ENCODE results near the gene MACROD2.

Gene MACROD2

GRCh38 chr20:14649662-14650061 is 654.3 kb downstream of the MACROD2 start:
- no peaks in the 10 kb centered on the region for H3K27me3 ChIP-seq
- no peak overlapping the region for H3K9ac ChIP-seq
- no peak for TF ChIP-seq Cebpa-rat (IDR thresholded peaks at IDR 0.05)
- no peaks in the 10 kb centered on the region for H3K4me1 ChIP-seq
- H4K20me1 ChIP-seq = no peaks in the 10 kb centered on the region
- H3K4me3 ChIP-seq = no peak overlapping the region
- no peak overlapping the region for H3K27ac ChIP-seq
- H3K9me3 ChIP-seq (replicated peaks in 1 of 11) = no peaks in the 10 kb centered on the region
- no peak overlapping the region for H3K4me2 ChIP-seq
- H3K36me3 ChIP-seq = no peaks in the 10 kb centered on the region

GRCh38 chr20:14657266-14658005 is 662.1 kb downstream of the MACROD2 start:
- Histone ChIP-seq H3K27ac (no peak overlapping the region), H3K27me3 (no peaks in the 10 kb centered on the region), H3K9me3 (replicated peaks in 1 of 11) (no peaks in the 10 kb centered on the region), H3K4me2 (no peak overlapping the region), H3K36me3 (no peaks in the 10 kb centered on the region), H3K4me3 (no peak overlapping the region), H3K9ac (no peak overlapping the region), H3K4me1 (no peaks in the 10 kb centered on the region), H4K20me1 (no peaks in the 10 kb centered on the region)
- TF ChIP-seq Cebpa-rat (IDR thresholded peaks at IDR 0.05) = no peak

- Histone ChIP-seq H3K36me3 (no peaks in the 10 kb centered on the region), H3K4me2 (no peak overlapping the region), H3K4me3 (no peak overlapping the region), H3K27me3 (no peaks in the 10 kb centered on the region), H4K20me1 (no peaks in the 10 kb centered on the region), H3K9me3 (replicated peaks in 1 of 11) (no peaks in the 10 kb centered on the region; a peak in 1 of 22 replicates), H3K27ac (no peak overlapping the region), H3K4me1 (no peaks in the 10 kb centered on the region), H3K9ac (no peak overlapping the region)
- TF ChIP-seq Cebpa-rat (IDR thresholded peaks at IDR 0.05) = no peak
Observed at GRCh38 chr20:14664101-14664500, 668.8 kb downstream of the MACROD2 start.

GRCh38 chr20:14666696-14667095 is 671.4 kb downstream of the MACROD2 start:
- Histone ChIP-seq H3K9ac (no peak overlapping the region), H3K9me3 (replicated peaks in 1 of 11) (no peaks in the 10 kb centered on the region; a peak in 1 of 22 replicates), H3K36me3 (no peaks in the 10 kb centered on the region), H4K20me1 (no peaks in the 10 kb centered on the region), H3K4me3 (no peak overlapping the region), H3K27ac (no peak overlapping the region), H3K27me3 (no peaks in the 10 kb centered on the region), H3K4me2 (no peak overlapping the region), H3K4me1 (no peaks in the 10 kb centered on the region)
- no peak for TF ChIP-seq Cebpa-rat (IDR thresholded peaks at IDR 0.05)

GRCh38 chr20:14667226-14667625 is 671.9 kb downstream of the MACROD2 start:
- Histone ChIP-seq H3K4me2 (no peak overlapping the region), H3K9me3 (replicated peaks in 1 of 11) (no peaks in the 10 kb centered on the region; a peak in 1 of 22 replicates), H3K9ac (no peak overlapping the region), H3K27ac (no peak overlapping the region), H3K36me3 (no peaks in the 10 kb centered on the region), H3K4me3 (no peak overlapping the region), H3K4me1 (no peaks in the 10 kb centered on the region), H3K27me3 (no peaks in the 10 kb centered on the region), H4K20me1 (no peaks in the 10 kb centered on the region)
- no peak for TF ChIP-seq Cebpa-rat (IDR thresholded peaks at IDR 0.05)

GRCh38 chr20:14672066-14672465 is 676.8 kb downstream of the MACROD2 start:
- no peak for TF ChIP-seq Cebpa-rat (IDR thresholded peaks at IDR 0.05)
- no peaks in the 10 kb centered on the region for H3K4me1 ChIP-seq
- no peaks in the 10 kb centered on the region for H3K36me3 ChIP-seq
- H3K9me3 ChIP-seq (replicated peaks in 1 of 11) = no peaks in the 10 kb centered on the region
- no peak overlapping the region for H3K4me2 ChIP-seq
- no peaks in the 10 kb centered on the region for H3K27me3 ChIP-seq
- no peak overlapping the region for H3K9ac ChIP-seq
- no peak overlapping the region for H3K27ac ChIP-seq
- no peak overlapping the region for H3K4me3 ChIP-seq
- no peaks in the 10 kb centered on the region for H4K20me1 ChIP-seq

GRCh38 chr20:14673164-14673563 is 677.8 kb downstream of the MACROD2 start:
- Histone ChIP-seq H3K9ac (no peak overlapping the region), H3K4me3 (no peak overlapping the region), H4K20me1 (no peaks in the 10 kb centered on the region), H3K4me2 (no peak overlapping the region), H3K27me3 (no peaks in the 10 kb centered on the region), H3K27ac (no peak overlapping the region), H3K9me3 (replicated peaks in 1 of 11) (no peaks in the 10 kb centered on the region), H3K36me3 (no peaks in the 10 kb centered on the region), H3K4me1 (no peaks in the 10 kb centered on the region)
- TF ChIP-seq Cebpa-rat (IDR thresholded peaks at IDR 0.05) = no peak; a peak in 1 of 22 replicates

GRCh38 chr20:14677455-14677854 is 682.1 kb downstream of the MACROD2 start:
- Histone ChIP-seq H3K9me3 (replicated peaks in 1 of 11) (no peaks in the 10 kb centered on the region), H3K9ac (no peak overlapping the region), H3K27ac (no peak overlapping the region), H3K27me3 (no peaks in the 10 kb centered on the region), H3K4me2 (no peak overlapping the region), H3K4me1 (no peaks in the 10 kb centered on the region), H4K20me1 (no peaks in the 10 kb centered on the region), H3K4me3 (no peak overlapping the region), H3K36me3 (no peaks in the 10 kb centered on the region)
- TF ChIP-seq Cebpa-rat (IDR thresholded peaks at IDR 0.05) = no peak

GRCh38 chr20:14685183-14685582 is 689.9 kb downstream of the MACROD2 start:
- H3K4me3 ChIP-seq = no peak overlapping the region
- no peaks in the 10 kb centered on the region for H3K36me3 ChIP-seq
- no peak overlapping the region for H3K4me2 ChIP-seq
- no peaks in the 10 kb centered on the region for H3K27me3 ChIP-seq
- H4K20me1 ChIP-seq = no peaks in the 10 kb centered on the region
- no peak overlapping the region for H3K9ac ChIP-seq
- H3K27ac ChIP-seq = no peak overlapping the region
- no peaks in the 10 kb centered on the region for H3K9me3 ChIP-seq (replicated peaks in 1 of 11)
- H3K4me1 ChIP-seq = no peaks in the 10 kb centered on the region
- TF ChIP-seq Cebpa-rat (IDR thresholded peaks at IDR 0.05) = no peak

- Histone ChIP-seq H3K4me1 (no peaks in the 10 kb centered on the region), H3K9ac (no peak overlapping the region), H3K4me2 (no peak overlapping the region), H3K4me3 (no peak overlapping the region), H3K27me3 (no peaks in the 10 kb centered on the region), H3K36me3 (no peaks in the 10 kb centered on the region), H3K9me3 (replicated peaks in 1 of 11) (no peaks in the 10 kb centered on the region), H3K27ac (no peak overlapping the region), H4K20me1 (no peaks in the 10 kb centered on the region)
- TF ChIP-seq Cebpa-rat (IDR thresholded peaks at IDR 0.05) = no peak
Observed at GRCh38 chr20:14687313-14687712, 692.0 kb downstream of the MACROD2 start.

All from BLaER1 treated with 17β-estradiol and CSF1 and Interleukin-3, amounts not matched to agents 10 nM and 100 nM (cell line).